Fibroblast of upper back skin (primary cell): ENCODE data around the gene PSMD5.

Experiments
- DNase-seq: peaks from one replicate; pipeline ENCODE4 v3.0.0-alpha.2; 2013

PSMD5 gene

DNA sequence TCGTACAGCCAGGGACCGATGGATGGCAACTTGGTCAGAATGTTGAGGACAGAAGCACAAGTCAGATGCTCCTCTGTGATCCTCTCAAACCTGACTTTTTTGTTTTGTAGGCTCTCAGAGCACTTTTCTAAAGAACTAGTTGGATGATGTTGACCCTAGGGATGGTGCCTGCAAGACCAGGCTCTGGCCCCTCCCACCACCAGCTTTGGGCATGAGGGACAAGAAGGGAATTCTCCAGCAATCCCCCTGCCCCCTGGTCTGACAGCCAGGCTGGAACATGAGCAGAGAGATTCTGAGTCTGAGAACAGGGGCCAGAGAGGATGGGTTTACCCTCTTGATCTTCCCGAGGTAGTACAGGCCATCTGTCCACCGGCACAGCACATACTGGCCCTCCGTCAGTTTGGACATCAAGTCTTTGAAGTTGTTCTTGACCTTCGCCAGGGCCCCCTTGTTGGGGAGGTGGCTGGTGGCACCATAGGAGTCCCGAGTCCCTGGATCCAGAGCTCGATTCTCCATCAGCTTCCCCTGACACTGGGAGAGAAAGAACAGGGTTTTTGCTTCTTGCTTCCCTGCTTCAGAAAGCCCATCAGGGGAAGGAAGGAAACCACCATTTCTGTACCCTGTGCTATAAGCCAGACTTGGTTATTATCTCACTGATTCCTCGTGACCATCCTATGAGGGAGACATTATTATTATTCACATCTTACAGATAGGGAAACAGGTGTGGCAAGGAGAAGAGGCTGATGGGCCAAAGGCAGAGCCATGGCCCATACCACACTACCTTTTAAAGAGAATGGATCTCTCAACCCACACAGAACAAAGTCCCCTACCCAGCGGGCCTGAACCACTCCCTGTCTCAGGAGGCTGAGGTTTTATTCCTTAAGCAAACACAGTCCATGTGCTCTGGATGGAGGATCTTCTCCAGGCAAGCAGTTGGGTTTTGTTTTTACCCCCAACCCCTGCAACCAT is 31.8 kb upstream of the PSMD5 start:
- no peak for DNase-seq

- DNase-seq: no peak
Measured at GRCh38 chr9:120873512-120873911, 30.8 kb upstream of the PSMD5 start.

DNA sequence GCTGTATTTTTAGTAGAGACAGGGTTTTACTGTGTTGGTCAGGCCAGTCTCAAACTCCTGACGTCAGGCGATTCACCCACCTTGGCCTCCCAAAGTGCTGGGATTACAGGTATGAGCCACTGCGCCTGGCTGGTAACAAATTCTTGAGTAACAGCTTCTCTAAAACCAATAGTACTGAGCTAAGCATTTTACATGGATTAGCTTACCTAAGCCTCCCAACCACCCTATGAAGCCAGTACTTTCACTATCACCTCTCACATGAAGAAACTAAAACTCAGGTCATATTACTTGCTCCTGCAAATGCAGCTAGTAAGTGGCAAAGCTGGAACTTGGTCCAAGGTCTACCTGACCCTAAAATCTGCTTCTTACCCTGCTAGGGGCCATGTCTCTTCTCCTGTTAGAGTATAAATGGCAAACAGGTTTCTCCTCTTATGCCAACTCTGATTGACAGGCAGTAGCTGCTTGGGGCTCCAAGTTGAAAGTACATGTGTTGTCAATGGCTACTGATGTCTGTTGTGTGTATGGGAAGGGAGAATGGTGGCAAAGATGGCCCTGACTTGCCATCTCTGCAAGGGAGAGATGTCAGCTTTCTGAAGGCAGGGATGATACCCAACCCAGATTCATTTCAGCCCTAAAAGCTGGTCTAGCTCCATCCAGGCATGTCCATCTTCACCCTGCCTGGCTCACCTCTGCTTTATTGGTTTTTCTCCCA is 30.2 kb upstream of the PSMD5 start:
- no peak for DNase-seq

DNA sequence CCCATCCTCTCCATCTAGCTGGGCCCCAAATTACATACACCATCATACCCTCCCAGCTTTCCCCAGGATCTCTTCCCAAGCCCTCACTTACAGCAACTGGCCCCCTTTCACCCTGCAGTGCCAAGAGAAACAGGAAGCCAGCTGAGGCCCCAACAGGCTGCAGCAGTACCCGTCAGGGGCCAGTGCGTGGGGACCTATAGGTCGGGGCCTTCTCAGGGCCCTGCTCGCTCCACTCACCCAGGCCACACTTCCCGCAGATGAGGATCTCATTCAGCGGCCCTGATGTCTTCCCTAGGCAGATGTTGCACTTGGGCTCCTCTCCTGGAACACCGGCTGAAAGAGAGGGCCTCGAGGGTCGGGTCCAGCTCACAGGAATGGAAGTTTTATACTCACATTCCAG is 27.5 kb upstream of the PSMD5 start:
- no peak for DNase-seq

- no peak for DNase-seq
Measured at GRCh38 chr9:120869726-120870125, 27.0 kb upstream of the PSMD5 start.

GRCh38 chr9:120869360-120869687 is 26.6 kb upstream of the PSMD5 start:
- DNase-seq: no peak

- DNase-seq: peak; percentile 90
Measured at GRCh38 chr9:120868676-120869359, 26.1 kb upstream of the PSMD5 start.

GRCh38 chr9:120868339-120868675 is 25.6 kb upstream of the PSMD5 start:
- no peak for DNase-seq

GRCh38 chr9:120867676-120868338 is 25.1 kb upstream of the PSMD5 start:
- DNase-seq: no peak

- no peak for DNase-seq
Measured at GRCh38 chr9:120866651-120867050, 23.9 kb upstream of the PSMD5 start.

DNA sequence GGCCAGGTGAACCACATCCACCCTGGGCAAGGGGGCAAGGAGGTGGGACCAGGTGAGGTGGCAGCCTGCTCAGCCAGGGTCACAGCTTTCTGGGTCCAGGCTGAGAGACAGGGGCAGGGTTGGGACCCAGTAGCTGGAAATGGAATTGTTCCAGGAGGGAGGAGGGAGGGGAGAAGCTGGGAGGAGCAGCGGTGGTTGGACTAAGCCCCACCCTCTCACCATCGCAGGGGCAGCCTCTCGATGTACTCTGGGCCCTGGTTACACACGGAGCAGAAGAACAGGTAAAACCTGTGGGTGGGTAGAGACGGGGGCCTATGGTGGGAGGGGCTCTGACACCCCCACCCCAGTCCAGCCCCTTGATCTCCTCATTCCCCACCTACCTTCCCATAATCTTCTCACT is 23.1 kb upstream of the PSMD5 start:
- no peak for DNase-seq

DNA sequence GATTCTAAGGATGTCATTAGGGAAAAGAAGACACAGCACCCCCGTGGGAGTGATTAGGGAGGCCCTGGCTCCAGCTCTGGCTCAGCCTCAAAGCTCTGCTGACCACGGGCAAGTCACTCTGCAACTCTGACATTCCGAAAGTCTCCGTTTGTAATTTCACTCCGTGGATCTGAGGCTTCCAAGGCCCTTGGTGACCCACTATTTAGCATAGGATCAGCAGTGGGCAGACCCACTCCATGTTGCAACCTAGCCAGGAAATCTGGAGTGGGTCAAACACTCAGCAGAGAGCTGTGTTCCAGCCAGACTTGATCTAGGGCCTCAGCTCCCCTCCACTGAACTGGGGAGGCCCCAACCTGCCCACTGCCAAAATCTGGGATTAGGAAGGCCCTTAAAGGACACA is 22.5 kb upstream of the PSMD5 start:
- DNase-seq: no peak

GRCh38 chr9:120864719-120865118 is 22.0 kb upstream of the PSMD5 start:
- DNase-seq: no peak

DNA sequence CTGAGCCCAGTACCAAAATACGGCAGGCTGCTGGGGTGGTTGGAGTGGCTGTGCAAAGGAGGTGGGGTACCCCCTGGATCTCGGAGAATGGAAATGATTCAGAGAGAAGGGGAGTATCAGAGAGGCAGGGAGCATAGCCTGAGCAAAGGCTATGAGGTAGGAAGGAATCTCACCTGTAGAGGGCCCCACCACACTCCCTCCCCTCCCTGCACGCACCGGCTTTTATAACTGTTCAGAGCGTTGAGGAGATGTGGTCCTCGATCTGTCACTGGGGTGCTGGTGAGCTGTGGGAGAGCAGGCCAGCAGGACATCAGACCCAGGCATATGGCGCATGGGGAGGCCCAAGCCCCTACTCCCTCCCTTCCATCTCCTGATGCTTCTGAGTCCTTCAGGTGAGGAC is 21.1 kb upstream of the PSMD5 start:
- DNase-seq: no peak

DNA sequence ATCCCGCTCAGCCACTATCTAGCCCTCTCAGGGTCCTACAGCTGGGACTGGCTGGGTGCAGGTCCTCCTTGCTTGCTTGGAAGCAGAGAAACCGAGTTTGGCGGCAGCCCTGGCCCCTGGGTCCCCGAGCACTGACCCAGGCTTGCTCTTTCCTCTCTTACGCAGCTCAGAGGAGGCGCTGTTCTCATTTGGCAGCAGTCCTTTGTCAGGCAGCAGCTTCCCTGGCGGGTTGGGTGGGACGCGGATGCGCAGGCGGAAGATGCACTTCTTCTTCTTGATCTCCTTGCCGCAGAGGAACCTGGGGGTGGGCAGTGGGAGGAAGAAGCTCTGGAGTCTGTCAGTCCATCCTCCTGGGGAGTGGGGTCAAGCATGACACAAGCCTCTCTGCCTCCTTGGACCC is 19.7 kb upstream of the PSMD5 start:
- DNase-seq: no peak

- no peak for DNase-seq
Measured at GRCh38 chr9:120861935-120862334, 19.2 kb upstream of the PSMD5 start.

GRCh38 chr9:120860083-120860482 is 17.4 kb upstream of the PSMD5 start:
- DNase-seq: no peak

- no peak for DNase-seq
Measured at GRCh38 chr9:120859361-120859760, 16.6 kb upstream of the PSMD5 start.

DNA sequence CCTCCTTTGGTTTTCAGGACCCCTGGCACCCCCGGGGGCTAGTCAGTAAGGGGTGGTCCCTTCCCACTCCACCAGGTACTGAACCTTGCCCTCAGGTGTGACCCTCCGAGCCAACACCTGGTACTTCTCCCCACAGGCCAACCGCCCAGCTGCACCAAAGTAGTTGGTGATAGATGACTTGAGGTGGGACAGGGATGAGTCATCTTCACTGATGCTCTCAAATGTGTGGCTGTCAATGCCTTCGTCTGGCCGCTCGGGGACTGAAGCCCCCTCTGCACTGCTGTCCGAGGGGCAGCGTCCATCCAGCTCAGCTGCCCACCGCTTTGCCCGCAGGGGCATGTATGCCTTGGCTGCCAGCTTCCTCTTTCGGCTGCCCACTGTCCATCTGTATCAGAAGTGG is 15.2 kb upstream of the PSMD5 start:
- no peak for DNase-seq

DNA sequence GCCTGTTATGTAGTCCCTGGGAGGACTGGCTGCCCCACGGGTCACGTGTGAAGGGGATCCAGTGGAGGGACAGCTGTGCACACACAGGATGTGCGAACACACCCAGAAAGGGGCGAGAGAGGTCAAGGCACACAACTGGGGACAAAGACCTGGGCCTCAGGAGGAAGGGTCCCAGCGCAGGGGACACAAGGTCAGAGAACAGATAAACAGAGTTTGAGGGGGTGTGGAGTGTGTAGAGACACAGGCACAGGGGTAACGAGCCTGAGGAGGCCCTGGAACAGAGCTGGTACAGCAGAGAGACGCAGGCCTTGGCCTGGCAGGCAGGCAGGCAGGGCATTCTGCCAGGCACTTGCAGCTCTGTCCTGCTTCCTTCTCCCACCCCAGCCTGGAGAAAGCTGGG is 14.8 kb upstream of the PSMD5 start:
- DNase-seq: no peak

- DNase-seq: no peak
Measured at GRCh38 chr9:120856700-120857099, 14.0 kb upstream of the PSMD5 start.

DNA sequence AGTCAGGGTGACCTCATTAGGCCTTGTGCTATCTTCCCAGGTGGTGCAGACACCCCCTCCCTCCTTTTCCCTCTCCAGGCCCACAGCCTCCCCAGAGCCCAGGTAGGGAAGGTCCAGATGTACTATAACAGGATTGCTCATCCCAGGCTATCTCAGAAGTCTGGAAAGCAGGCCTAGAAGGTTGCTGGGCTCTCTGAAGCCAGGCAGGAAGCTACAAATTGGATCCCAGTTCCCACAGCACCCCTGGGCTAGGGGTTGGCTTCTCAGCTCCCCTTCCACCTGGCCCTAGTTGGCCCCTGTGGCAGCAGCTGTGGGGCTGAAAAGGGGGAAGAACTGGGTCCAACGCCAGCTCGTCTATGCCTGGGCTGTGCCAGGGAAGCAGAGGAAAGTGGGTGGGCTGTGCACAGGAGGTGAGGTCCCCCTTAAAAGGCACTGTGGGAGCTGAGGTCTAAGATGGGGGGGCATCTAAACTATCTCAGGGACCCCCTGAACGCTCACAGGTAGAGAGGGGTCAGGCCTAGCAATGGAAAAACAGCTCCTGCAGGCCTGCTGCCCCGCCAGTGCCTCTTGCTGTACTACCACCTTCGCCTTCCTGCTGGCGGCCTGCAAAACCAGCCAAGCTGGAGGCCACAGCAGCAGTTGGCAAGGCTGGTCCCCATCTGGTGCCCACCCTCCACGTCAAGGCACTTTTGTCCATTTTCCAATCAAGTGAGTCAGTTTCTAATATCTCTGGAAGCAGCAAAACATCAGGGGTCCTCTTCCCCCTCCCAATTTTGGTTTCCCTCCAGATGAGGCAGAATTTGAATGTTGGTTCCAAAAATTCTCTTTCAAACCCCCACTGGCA is 13.3 kb upstream of the PSMD5 start:
- no peak for DNase-seq
